SK-N-MC (cell line): ENCODE measurements around the gene ESPL1.

Experiments used
- EZH2 ChIP-seq: fragments of 200-600 bp; sonication (generic); IDR thresholded peaks from one replicate; pipeline ENCODE4 v1.6.1; 2017; ENCODE audit warnings: antibody characterized with exemption
- FOXP2 ChIP-seq: optimal IDR thresholded peaks from 2 replicates; pipeline ENCODE3; 2011; ENCODE audit warnings: mild to moderate bottlenecking, moderate library complexity; ENCODE audit not compliant: insufficient read depth; ENCODE audit errors: extremely low read length, control extremely low read depth
- POLR2AphosphoS5 ChIP-seq: IDR thresholded peaks from 2 replicates; pipeline ENCODE4 v1.6.1; 2012; ENCODE audit warnings: mild to moderate bottlenecking, low read depth, low read length, borderline replicate concordance

DNA sequence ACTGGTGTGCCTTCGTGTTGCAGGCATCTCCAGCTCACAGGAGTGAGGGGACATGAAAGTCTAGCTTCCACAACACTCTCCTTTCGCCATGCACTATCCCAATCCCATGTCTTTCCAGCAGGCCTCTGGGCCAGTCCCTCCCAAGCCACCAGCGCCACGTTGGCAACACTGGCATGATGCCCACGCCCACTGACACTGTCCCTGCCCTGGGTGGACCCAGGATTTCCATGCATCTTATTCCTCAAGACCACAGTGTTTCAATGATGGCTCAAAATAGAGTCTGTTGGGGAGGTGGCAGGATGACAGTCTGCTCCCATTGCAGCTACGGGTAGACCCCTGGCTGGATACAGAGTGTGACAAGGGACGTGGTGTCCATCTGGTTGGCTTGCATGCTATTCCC lies 65.7 kb downstream of the ESPL1 start:
- TF ChIP-seq POLR2AphosphoS5 (no peak), EZH2 (no peak), FOXP2 (no peak)
